Tibial nerve (tissue), 4 donors: ENCODE measurements around the gene ANKRD44. TPM values are rescaled to one million over a fixed set of nuclear protein-coding genes. Genes with fewer than 3 reads are reported as not detected.

Experiments
- DNase-seq, 2 donors: peaks; one replicate each; pipeline ENCODE4 v3.0.0-alpha.2; 2019; ENCODE audit warnings: low spot score in 2 of 2
- H3K27ac ChIP-seq, 4 donors: fragments of 200-600 bp; sonication (generic) in 3 of 4; one replicate each; pipeline ENCODE4 v1.5.1; 2017 to 2019; ENCODE audit warnings: mild to moderate bottlenecking in 1 of 4
- H3K27me3 ChIP-seq, 2 donors: fragments of 200-600 bp; sonication (generic) in 1 of 2; one replicate each; pipeline versions ENCODE4 v1.5.1 to v1.6.0; 2017 to 2019
- H3K36me3 ChIP-seq, 3 donors: fragments of 200-600 bp; sonication (generic); one replicate each; pipeline ENCODE4 v1.5.1; 2018 to 2019
- H3K4me1 ChIP-seq, 4 donors: fragments of 200-600 bp; sonication (generic) in 3 of 4; one replicate each; pipeline ENCODE4 v1.5.1; 2017 to 2019
- H3K4me3 ChIP-seq, 4 donors: fragments of 200-600 bp; sonication (generic) in 3 of 4; one replicate each; pipeline ENCODE4 v1.5.1; 2017 to 2019; ENCODE audit warnings: mild to moderate bottlenecking in 1 of 4, moderate library complexity in 1 of 4
- H3K9me3 ChIP-seq, 4 donors: fragments of 200-600 bp; sonication (generic) in 3 of 4; one replicate each; pipeline ENCODE4 v1.5.1; 2017 to 2019
- CTCF ChIP-seq, 5 experiments: fragments of 200-600 bp in 3 of 5; fragments of 450-650 bp in 2 of 5; sonication (generic) in 3 of 5; IDR thresholded peaks; one replicate each; pipeline ENCODE4 v1.5.1; 2016 to 2019; ENCODE audit warnings: antibody characterized with exemption in 5 of 5, mild to moderate bottlenecking in 3 of 5, moderate library complexity in 2 of 5
- EP300 ChIP-seq, 2 donors: sonication (generic); formaldehyde crosslinking; IDR thresholded peaks; one replicate each; pipeline ENCODE4 v1.6.1; 2017; ENCODE audit warnings: antibody characterized with exemption in 2 of 2, mild to moderate bottlenecking in 1 of 2
- POLR2A ChIP-seq, 2 donors: fragments of 450-650 bp; IDR thresholded peaks; one replicate each; pipeline ENCODE4 v1.6.1; 2017; ENCODE audit warnings: antibody characterized with exemption in 2 of 2, mild to moderate bottlenecking in 2 of 2, moderate library complexity in 2 of 2
- WGBS, 2 donors: methylation state at CpG; one replicate each; pipeline ENCODE4 v1.1.5; 2018; 5-methylcytosine and 5-hydroxymethylcytosine counted together
- total RNA-seq, 4 donors: library from RNA; depleted of rRNA; stranded (reverse); fragments of >200 nt; gene quantifications; one replicate each; pipeline ENCODE4 v1.1.0, GENCODE V29; 2016

ANKRD44 gene
- total RNA-seq, 4 donors from 2014 or later = 28.5 to 48.9 (median 41.5) TPM

DNA sequence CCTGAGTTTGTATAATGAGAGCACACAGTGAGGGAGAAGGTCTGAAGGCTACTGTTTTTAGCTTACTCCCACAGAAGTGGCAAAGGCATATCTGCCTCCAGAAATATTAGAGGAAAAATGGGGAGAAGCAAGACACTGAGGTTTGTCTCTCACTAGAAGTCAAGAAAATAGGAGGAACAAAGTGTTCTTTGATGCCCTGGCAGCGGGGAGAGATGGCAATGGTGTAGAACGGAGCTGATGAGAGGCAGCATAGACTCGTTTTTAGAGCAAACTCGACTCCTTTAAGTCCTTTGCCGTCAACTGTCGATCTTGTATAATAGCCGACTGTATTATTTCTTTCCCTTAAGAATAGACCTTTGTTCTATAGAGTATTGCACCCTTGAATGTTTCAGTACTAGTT is 73.8 kb downstream of the ANKRD44 start:
- Histone ChIP-seq H3K4me1 (peaks cover 0 to 71% (median 32%) of the 10 kb centered on the region in 4 donors), H3K4me3 (peak overlapping the region in 2 of 4 donors; percentile 11 to 29), H3K36me3 (no peaks in the 10 kb centered on the region), H3K9me3 (no peaks in the 10 kb centered on the region), H3K27ac (peak overlapping the region in 3 of 4 donors; percentile 40 to 78 (median 63)), H3K27me3 (no peaks in the 10 kb centered on the region)
- TF ChIP-seq POLR2A (IDR thresholded peaks at IDR 0.05) (no peak), CTCF (IDR thresholded peaks at IDR 0.05) (no peak), EP300 (IDR thresholded peaks at IDR 0.05) (no peak)
- 36 to 54% methylated on average over 7 of the region's 7 CpGs for WGBS, 2 donors
- DNase-seq = no peak

DNA sequence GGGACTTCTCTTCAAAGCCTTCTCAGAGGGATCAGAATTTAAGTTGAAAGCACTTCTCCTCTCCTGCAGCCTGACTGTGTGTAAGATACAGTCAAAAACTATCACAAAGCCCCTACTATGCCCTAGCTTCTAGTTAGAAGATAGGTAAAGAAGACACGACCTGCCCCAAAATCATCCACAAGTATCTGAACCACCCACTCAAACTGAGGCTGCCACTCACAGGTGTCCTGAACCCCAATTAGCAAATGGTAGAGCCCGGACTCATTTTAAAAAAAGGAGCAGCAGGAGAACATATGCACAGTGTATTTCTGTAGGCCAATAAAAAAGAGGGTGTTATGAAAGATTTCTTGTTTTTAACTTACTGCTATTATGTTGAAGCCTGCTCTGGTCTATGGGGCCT is 74.4 kb downstream of the ANKRD44 start:
- DNase-seq = no peak
- peaks cover 0 to 70% (median 29%) of the 10 kb centered on the region in 4 donors for H3K4me1 ChIP-seq
- H3K36me3 ChIP-seq = no peaks in the 10 kb centered on the region
- H3K27ac ChIP-seq = peak overlapping the region in 2 of 4 donors; percentile 63 to 78
- TF ChIP-seq POLR2A (IDR thresholded peaks at IDR 0.05) = no peak
- no peak for TF ChIP-seq CTCF (IDR thresholded peaks at IDR 0.05)
- no peak for TF ChIP-seq EP300 (IDR thresholded peaks at IDR 0.05)
- H3K27me3 ChIP-seq = no peaks in the 10 kb centered on the region
- no peaks in the 10 kb centered on the region for H3K9me3 ChIP-seq
- WGBS, 2 donors = 87 to 94% methylated on average over 2 of the region's 2 CpGs
- no peak overlapping the region for H3K4me3 ChIP-seq

DNA sequence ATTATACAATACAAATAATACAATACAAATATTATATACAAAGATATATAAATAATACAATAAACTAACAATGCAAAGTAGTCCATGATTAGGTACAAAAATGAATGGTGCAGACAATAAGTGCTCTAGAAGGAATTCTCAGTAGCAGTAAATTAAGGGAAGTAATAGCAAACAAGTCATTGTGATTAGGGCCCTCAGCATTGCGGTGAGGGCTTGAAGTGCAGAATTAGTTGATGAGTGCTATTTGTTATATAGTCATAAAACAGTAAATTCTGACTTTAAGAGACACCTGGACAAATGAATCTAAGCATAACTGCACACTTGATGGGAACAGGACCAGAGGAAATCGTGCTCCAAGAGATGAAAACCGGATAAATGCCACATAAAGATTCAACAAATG is 74.9 kb downstream of the ANKRD44 start:
- TF ChIP-seq CTCF (IDR thresholded peaks at IDR 0.05) (no peak), POLR2A (IDR thresholded peaks at IDR 0.05) (no peak), EP300 (IDR thresholded peaks at IDR 0.05) (no peak)
- Histone ChIP-seq H3K4me3 (no peak overlapping the region), H3K27me3 (no peaks in the 10 kb centered on the region), H3K9me3 (no peaks in the 10 kb centered on the region), H3K27ac (no peak overlapping the region), H3K36me3 (no peaks in the 10 kb centered on the region), H3K4me1 (peaks cover 0 to 67% (median 27%) of the 10 kb centered on the region in 4 donors)
- WGBS, 2 donors = 82 to 89% methylated on average over 3 of the region's 3 CpGs
- DNase-seq = no peak

DNA sequence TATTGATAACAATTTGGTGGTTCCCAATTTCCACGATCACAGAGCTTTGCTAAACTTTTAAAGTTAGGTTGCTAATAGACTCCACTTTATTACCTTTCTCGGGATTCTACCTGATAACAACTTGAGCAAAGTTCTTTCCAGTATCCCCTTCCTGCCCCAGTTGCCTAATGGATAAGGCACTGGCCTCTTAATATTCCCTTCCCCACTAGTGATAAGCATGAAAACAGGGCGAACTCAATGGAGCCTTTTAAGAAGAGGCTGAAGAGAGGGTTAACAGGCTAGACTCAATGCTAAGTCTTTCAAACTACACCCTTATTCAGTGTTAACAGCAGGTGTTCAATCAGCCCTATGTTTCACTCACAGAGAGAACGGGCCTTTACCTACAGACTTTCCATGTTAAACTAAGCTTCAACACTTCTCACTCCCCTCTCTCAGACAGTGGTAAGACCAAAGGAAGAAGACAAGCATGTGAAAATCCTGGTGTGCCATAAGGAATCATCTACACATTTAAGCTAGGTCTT is 75.8 kb downstream of the ANKRD44 start:
- no peak for DNase-seq
- TF ChIP-seq CTCF (IDR thresholded peaks at IDR 0.05) (no peak), POLR2A (IDR thresholded peaks at IDR 0.05) (no peak), EP300 (IDR thresholded peaks at IDR 0.05) (no peak)
- Histone ChIP-seq H3K27me3 (no peaks in the 10 kb centered on the region), H3K4me1 (peaks cover 0 to 67% (median 20%) of the 10 kb centered on the region in 4 donors), H3K9me3 (no peaks in the 10 kb centered on the region), H3K36me3 (no peaks in the 10 kb centered on the region), H3K27ac (no peak overlapping the region), H3K4me3 (no peak overlapping the region)
- 94 to 96% methylated on average over 4 of the region's 4 CpGs for WGBS, 2 donors

DNA sequence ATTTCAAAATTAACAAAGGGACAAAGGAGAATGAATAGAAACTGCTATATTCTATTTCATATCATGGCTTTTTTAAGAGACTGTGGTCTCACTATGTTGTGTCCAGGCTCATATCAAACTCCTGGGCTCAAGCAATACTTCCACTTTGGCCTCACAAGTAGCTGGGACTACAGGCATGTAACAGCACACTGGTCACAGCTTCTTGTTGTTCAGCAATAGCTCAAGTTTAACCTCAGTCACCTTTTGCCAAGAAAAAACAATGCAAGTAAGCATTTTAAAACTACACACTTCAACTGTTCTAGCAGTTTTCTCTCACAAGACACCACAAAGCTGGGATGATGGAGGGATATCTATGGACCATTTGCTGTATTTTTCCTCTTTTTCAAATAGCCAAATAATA is 77.1 kb downstream of the ANKRD44 start:
- H3K4me3 ChIP-seq = no peak overlapping the region
- no peak overlapping the region for H3K27ac ChIP-seq
- H3K27me3 ChIP-seq = no peaks in the 10 kb centered on the region
- no peaks in the 10 kb centered on the region for H3K9me3 ChIP-seq
- no peaks in the 10 kb centered on the region for H3K36me3 ChIP-seq
- H3K4me1 ChIP-seq = peaks cover 0 to 59% (median 15%) of the 10 kb centered on the region in 4 donors
- DNase-seq = no peak
- TF ChIP-seq CTCF (IDR thresholded peaks at IDR 0.05) (no peak), POLR2A (IDR thresholded peaks at IDR 0.05) (no peak), EP300 (IDR thresholded peaks at IDR 0.05) (no peak)
